BLaER1 (cell line): ENCODE data around the gene SNRK.
"Not testable (repeated sequence)": the region's sequence is repeated elsewhere in the genome, so short reads cannot be mapped to it uniquely, and the experiment has no call there.

Source experiments
- H3K27ac ChIP-seq: shearing (Covaris generic); formaldehyde crosslinking; 2 replicates; pipeline ENCODE4 v1.8.1; 2022
- H3K27me3 ChIP-seq: shearing (Covaris generic); formaldehyde crosslinking; 2 replicates; pipeline ENCODE4 v1.8.1; 2022
- H3K36me3 ChIP-seq: shearing (Covaris generic); formaldehyde crosslinking; 2 replicates; pipeline ENCODE4 v1.8.1; 2022
- H3K4me1 ChIP-seq: shearing (Covaris generic); formaldehyde crosslinking; 2 replicates; pipeline ENCODE4 v1.8.1; 2022
- H3K4me2 ChIP-seq: shearing (Covaris generic); formaldehyde crosslinking; 2 replicates; pipeline ENCODE4 v1.8.1; 2022
- H3K4me3 ChIP-seq: shearing (Covaris generic); formaldehyde crosslinking; 2 replicates; pipeline ENCODE4 v1.8.1; 2022
- H3K9ac ChIP-seq: shearing (Covaris generic); formaldehyde crosslinking; 2 replicates; pipeline ENCODE4 v1.8.1; 2022
- H3K9me3 ChIP-seq: shearing (Covaris generic); formaldehyde crosslinking; 2 replicates; pipeline ENCODE4 v1.8.1; 2022
- H4K20me1 ChIP-seq: shearing (Covaris generic); formaldehyde crosslinking; 2 replicates; pipeline ENCODE4 v1.8.1; 2022
- Cebpa-rat ChIP-seq: shearing (Covaris generic); IDR thresholded peaks from 2 replicates; pipeline ENCODE4 v1.8.1; 2022

SNRK gene

GRCh38 chr3:43353393-43353792 is 67.1 kb downstream of the SNRK start:
- H3K36me3 ChIP-seq: peaks cover 52% of the 10 kb centered on the region
- no peaks in the 10 kb centered on the region for H3K27me3 ChIP-seq
- no peak overlapping the region for H3K4me2 ChIP-seq
- peaks cover 72% of the 10 kb centered on the region for H3K9me3 ChIP-seq
- no peaks in the 10 kb centered on the region for H4K20me1 ChIP-seq
- no peak overlapping the region for H3K27ac ChIP-seq
- no peaks in the 10 kb centered on the region for H3K4me1 ChIP-seq
- TF ChIP-seq Cebpa-rat: no peak
- H3K9ac ChIP-seq: no peak overlapping the region
- no peak overlapping the region for H3K4me3 ChIP-seq

- H4K20me1 ChIP-seq: no peaks in the 10 kb centered on the region
- H3K4me3 ChIP-seq: no peak overlapping the region
- no peak for TF ChIP-seq Cebpa-rat
- H3K9ac ChIP-seq: no peak overlapping the region
- peaks cover 45% of the 10 kb centered on the region for H3K36me3 ChIP-seq
- H3K27me3 ChIP-seq: no peaks in the 10 kb centered on the region
- H3K4me2 ChIP-seq: no peak overlapping the region
- peaks cover 68% of the 10 kb centered on the region for H3K9me3 ChIP-seq
- no peaks in the 10 kb centered on the region for H3K4me1 ChIP-seq
- no peak overlapping the region for H3K27ac ChIP-seq
These were observed 67.8 kb downstream of the SNRK start for GRCh38 chr3:43353923-43354670.

GRCh38 chr3:43356033-43356432 is 69.7 kb downstream of the SNRK start:
- H3K4me2 ChIP-seq, H3K27ac ChIP-seq, H3K27me3 ChIP-seq, H4K20me1 ChIP-seq, H3K4me1 ChIP-seq, H3K4me3 ChIP-seq, H3K9ac ChIP-seq: not testable (repeated sequence)
- peaks cover 61% of the 10 kb centered on the region for H3K9me3 ChIP-seq
- H3K36me3 ChIP-seq: peaks cover 27% of the 10 kb centered on the region

GRCh38 chr3:43361077-43361476 is 74.7 kb downstream of the SNRK start:
- H4K20me1 ChIP-seq: no peaks in the 10 kb centered on the region
- no peak overlapping the region for H3K4me2 ChIP-seq
- TF ChIP-seq Cebpa-rat: no peak
- H3K27me3 ChIP-seq: no peaks in the 10 kb centered on the region
- no peak overlapping the region for H3K9ac ChIP-seq
- H3K9me3 ChIP-seq: peaks cover 12% of the 10 kb centered on the region
- no peak overlapping the region for H3K4me3 ChIP-seq
- H3K4me1 ChIP-seq: no peaks in the 10 kb centered on the region
- H3K27ac ChIP-seq: no peak overlapping the region
- peaks cover 17% of the 10 kb centered on the region; the same call in 1 of the 2 replicates for H3K36me3 ChIP-seq

GRCh38 chr3:43362183-43362582 is 75.8 kb downstream of the SNRK start:
- Histone ChIP-seq H4K20me1 (no peaks in the 10 kb centered on the region), H3K9ac (no peak overlapping the region), H3K36me3 (peaks cover 17% of the 10 kb centered on the region; the same call in 1 of the 2 replicates), H3K4me2 (no peak overlapping the region), H3K4me1 (no peaks in the 10 kb centered on the region), H3K27ac (no peak overlapping the region), H3K4me3 (no peak overlapping the region), H3K9me3 (peaks cover 6% of the 10 kb centered on the region; the same call in 1 of the 2 replicates), H3K27me3 (no peaks in the 10 kb centered on the region)
- no peak for TF ChIP-seq Cebpa-rat

GRCh38 chr3:43362961-43363360 is 76.6 kb downstream of the SNRK start:
- Histone ChIP-seq H3K4me1 (no peaks in the 10 kb centered on the region), H3K9ac (no peak overlapping the region), H3K36me3 (peaks cover 17% of the 10 kb centered on the region; the same call in 1 of the 2 replicates), H3K27me3 (no peaks in the 10 kb centered on the region), H3K4me2 (no peak overlapping the region), H3K9me3 (no peaks in the 10 kb centered on the region), H3K4me3 (no peak overlapping the region), H4K20me1 (no peaks in the 10 kb centered on the region), H3K27ac (no peak overlapping the region)
- no peak for TF ChIP-seq Cebpa-rat

- H3K27ac ChIP-seq: no peak overlapping the region
- H4K20me1 ChIP-seq: no peaks in the 10 kb centered on the region
- peaks cover 17% of the 10 kb centered on the region; the same call in 1 of the 2 replicates for H3K36me3 ChIP-seq
- H3K9me3 ChIP-seq: no peaks in the 10 kb centered on the region
- no peak overlapping the region for H3K4me2 ChIP-seq
- no peaks in the 10 kb centered on the region for H3K4me1 ChIP-seq
- H3K27me3 ChIP-seq: no peaks in the 10 kb centered on the region
- no peak overlapping the region for H3K9ac ChIP-seq
- TF ChIP-seq Cebpa-rat: no peak
- no peak overlapping the region for H3K4me3 ChIP-seq
These were observed 77.4 kb downstream of the SNRK start for GRCh38 chr3:43363621-43364266.

GRCh38 chr3:43364494-43364893 is 78.2 kb downstream of the SNRK start:
- no peak overlapping the region for H3K4me2 ChIP-seq
- no peak overlapping the region for H3K4me3 ChIP-seq
- H3K36me3 ChIP-seq: peaks cover 17% of the 10 kb centered on the region; the same call in 1 of the 2 replicates
- no peak overlapping the region for H3K9ac ChIP-seq
- no peak for TF ChIP-seq Cebpa-rat
- H3K4me1 ChIP-seq: no peaks in the 10 kb centered on the region
- H3K27ac ChIP-seq: no peak overlapping the region
- no peaks in the 10 kb centered on the region for H3K9me3 ChIP-seq
- H3K27me3 ChIP-seq: no peaks in the 10 kb centered on the region
- H4K20me1 ChIP-seq: no peaks in the 10 kb centered on the region

- Histone ChIP-seq H3K9ac (no peak overlapping the region), H3K36me3 (peaks cover 17% of the 10 kb centered on the region; the same call in 1 of the 2 replicates), H3K4me2 (no peak overlapping the region), H3K4me3 (no peak overlapping the region), H3K4me1 (no peaks in the 10 kb centered on the region), H4K20me1 (no peaks in the 10 kb centered on the region), H3K9me3 (no peaks in the 10 kb centered on the region), H3K27ac (no peak overlapping the region), H3K27me3 (no peaks in the 10 kb centered on the region)
- TF ChIP-seq Cebpa-rat: no peak
These were observed 78.6 kb downstream of the SNRK start for GRCh38 chr3:43364926-43365325.

- Histone ChIP-seq H3K4me1 (no peaks in the 10 kb centered on the region), H3K27ac (no peak overlapping the region), H3K4me2 (no peak overlapping the region), H3K27me3 (no peaks in the 10 kb centered on the region), H3K4me3 (no peak overlapping the region), H3K9me3 (no peaks in the 10 kb centered on the region), H3K9ac (no peak overlapping the region), H4K20me1 (no peaks in the 10 kb centered on the region), H3K36me3 (peaks cover 17% of the 10 kb centered on the region; the same call in 1 of the 2 replicates)
- TF ChIP-seq Cebpa-rat: no peak
These were observed 79.4 kb downstream of the SNRK start for GRCh38 chr3:43365601-43366305.
